Fibroblast of skin of left biceps (primary cell): ENCODE measurements around the gene FNIP2.
"Not testable (repeated sequence)": the region's sequence is repeated elsewhere in the genome, so short reads cannot be mapped to it uniquely, and the experiment has no call there.

Experiments used
- DNase-seq, 2 experiments: peaks; one replicate each; pipeline ENCODE4 v3.0.0-alpha.2; 2013; ENCODE audit warnings: low read depth in 2 of 2

The FNIP2 gene

DNA sequence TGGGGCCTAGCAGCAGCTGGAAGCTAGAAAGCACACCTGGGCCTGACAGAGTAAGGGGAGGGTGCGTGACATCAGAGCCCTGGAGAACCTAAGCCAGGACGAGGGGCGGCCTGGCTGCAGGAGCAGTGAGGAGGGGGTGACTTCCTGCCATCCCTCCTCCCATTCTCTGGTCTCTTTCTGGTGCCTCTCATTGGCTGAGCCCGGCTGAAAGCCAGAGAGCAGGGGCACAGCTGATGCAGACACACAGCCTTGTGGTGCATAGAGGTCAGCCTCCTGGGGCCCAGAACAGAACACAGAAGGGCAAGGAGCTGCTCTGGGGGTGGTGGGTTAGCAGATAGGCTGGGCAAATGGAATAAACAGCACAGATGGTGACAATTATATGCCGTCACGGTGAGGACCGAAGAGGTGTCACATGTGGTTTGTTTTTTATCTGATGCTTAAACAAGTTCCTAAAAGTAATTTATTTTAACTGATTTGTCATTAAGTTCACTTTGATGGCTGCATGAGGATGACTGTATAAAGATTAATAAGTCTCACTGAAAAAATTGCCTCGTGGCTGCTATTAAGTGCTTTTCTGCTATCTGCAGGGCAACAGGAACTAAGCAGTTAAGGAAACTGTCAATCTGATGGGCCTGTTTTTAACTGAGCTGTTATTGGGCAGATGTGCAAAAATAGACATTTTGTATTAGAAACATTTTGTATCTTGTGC, 102.0 kb downstream of the FNIP2 start:
- no peak for DNase-seq

DNA sequence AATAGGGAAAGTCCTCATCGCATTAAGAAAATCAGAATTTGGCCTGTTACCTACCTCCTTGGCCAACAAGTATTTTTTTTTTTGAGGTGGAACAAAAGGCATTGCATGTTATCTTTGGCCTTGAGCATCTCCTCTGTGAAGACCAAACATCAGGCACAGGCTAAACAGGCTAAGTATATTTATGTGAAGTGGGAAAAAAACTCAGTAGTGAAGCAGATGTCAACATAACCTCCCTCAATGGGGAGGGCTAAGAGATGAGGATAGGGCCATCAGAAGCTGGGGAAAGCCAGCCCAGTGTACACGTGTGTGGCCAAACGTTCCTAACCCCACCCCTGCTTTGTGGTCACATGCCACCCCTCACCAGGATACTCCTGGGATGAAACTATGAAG, 102.5 kb downstream of the FNIP2 start:
- no peak for DNase-seq

DNA sequence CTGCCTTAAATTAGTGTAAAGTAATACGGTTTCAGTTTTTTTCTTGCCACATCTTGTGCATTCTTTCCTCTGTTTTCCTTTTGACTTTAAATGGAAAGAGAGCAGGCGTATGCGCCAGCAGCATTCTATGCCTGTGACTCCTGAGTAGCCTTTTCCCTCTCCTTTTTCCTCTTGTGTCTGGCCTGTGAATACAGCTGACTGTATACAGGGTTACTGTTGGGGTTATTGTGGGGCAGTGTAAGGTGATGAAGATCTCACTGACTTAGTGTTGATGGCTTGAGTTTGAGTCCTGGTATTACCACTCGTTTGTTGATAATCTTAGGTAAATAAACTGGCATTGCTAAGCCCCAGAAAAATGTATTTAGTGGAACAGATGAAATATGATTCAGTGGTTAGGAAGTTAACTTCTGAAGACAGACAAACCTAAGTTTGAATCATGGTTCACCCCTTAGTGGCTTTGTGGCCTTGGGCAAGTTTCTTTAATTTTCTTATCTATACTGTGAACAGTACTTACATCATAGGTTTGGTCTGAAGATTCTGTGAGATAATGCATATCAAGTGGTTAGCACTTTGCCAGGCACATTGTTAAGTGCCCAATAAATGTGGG, 105.1 kb downstream of the FNIP2 start:
- peak; percentile 59 to 62 for DNase-seq

- DNase-seq = no peak
These were observed 106.2 kb downstream of the FNIP2 start for GRCh38 chr4:158875026-158875425.

DNA sequence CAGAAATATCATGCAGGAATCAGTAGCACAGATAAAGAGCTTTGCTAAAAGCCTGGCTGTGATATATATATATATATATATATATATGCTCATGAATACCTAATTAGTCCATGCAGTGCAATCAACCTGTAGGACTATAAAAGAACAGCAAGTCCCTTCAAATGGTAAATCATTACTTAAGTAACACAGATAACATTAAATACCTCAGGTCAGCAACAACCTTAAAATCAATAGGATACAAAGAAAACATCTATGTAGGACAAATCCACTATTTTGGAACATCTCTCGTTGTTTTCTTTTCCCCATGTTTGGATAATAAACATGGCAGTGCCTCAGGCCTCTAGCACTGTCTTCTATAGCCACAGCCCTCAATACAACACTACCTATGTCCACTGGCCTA, 106.6 kb downstream of the FNIP2 start:
- no peak for DNase-seq

DNA sequence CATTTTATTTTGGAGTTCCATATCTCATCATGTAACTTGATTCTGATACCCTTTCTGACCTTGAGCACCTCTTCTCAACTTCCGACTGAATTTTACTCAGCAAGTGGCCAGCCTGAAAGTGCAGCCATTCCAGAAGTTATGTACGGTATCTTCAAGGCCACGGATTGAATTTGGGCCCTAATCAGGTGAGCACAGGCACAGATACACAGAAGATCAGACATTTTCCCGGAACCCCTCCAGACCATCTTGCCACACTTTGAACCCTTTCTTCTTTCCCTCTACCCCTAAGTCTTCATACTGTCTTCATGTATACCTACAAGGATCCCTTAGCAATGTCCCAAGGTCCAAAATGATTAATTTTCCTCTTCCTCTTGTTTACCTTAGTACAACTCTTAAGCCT, 108.2 kb downstream of the FNIP2 start:
- DNase-seq = no peak

GRCh38 chr4:158882142-158882541, 113.3 kb downstream of the FNIP2 start:
- DNase-seq = not testable (repeated sequence)

- no peak for DNase-seq
These were observed 115.5 kb downstream of the FNIP2 start for GRCh38 chr4:158884280-158884679.

- DNase-seq = no peak
These were observed 116.7 kb downstream of the FNIP2 start for GRCh38 chr4:158885564-158885963.

DNA sequence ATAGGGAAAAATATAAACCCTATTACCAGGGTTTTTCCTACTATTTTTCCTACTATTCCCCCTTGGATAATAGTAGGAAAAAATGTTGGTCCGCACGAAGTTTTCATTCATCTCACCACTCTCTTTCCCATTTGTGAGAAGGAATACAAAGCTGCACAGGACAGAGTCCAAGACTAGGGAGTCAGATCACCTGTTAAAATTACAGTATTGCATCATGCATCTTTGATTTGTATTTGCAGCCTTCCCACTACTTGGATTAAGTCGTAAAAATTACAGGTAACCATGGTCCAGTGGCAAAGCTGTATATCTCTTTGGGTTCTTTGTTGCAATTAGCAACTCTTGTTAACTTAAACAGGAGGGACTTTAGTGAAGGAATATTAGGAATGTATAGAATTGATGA, 121.5 kb downstream of the FNIP2 start:
- DNase-seq = no peak

- no peak for DNase-seq
These were observed 122.4 kb downstream of the FNIP2 start for GRCh38 chr4:158891256-158891655.

DNA sequence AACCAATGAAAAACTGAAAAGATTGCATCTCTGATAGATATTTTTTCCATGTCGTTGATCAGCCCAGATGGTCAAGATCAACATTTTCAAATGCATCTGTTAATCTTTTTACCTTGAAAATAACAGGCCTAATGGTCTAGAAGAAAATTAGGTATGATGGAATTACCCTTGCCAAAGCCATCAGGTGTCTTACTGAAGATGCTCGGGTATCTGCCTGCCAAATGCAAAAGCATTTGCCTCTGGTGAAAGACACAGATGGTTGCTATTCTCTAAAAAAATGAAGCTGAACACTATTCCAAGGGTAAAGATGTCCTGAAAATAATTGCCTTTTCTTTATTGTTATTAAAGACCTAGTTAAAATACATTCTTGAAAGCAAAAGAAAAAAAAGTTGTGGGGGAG, 126.0 kb downstream of the FNIP2 start:
- no peak for DNase-seq

DNA sequence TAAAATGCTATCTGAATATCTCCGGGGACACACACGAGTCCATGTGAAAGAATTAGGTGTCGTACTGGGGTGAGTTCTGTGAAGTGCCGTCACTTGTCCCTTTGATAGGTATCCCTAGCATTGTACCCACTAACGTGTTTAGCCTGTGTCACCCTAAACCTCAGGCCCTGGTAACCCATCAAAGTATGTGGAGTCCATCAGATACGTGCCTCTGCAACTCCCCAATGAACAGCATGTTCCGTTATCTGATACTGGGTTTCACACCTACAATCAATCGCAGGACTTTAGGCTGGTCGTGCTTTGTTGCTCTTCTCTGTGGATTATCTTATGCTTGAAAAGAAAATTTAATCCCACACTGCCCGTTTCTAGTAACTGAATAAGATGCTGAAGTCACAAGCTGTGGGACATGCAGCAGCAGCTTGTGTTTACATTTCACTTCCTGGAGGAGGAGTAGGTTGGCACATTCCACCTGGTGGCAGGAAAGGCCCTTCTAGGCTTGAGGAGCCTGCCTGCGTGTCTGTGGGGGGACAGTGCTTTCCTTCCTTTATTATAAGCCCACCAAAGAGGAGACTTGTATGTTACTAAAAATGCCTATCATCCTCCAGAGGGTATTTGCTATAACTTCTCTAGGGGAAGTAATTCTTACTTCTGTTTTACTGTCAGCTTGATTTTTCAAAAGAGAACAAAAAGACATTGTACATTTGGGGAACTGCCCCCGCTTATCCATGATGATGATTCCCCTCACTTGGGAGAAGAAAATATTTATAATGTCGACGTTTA, 127.2 kb downstream of the FNIP2 start:
- DNase-seq = no peak

DNA sequence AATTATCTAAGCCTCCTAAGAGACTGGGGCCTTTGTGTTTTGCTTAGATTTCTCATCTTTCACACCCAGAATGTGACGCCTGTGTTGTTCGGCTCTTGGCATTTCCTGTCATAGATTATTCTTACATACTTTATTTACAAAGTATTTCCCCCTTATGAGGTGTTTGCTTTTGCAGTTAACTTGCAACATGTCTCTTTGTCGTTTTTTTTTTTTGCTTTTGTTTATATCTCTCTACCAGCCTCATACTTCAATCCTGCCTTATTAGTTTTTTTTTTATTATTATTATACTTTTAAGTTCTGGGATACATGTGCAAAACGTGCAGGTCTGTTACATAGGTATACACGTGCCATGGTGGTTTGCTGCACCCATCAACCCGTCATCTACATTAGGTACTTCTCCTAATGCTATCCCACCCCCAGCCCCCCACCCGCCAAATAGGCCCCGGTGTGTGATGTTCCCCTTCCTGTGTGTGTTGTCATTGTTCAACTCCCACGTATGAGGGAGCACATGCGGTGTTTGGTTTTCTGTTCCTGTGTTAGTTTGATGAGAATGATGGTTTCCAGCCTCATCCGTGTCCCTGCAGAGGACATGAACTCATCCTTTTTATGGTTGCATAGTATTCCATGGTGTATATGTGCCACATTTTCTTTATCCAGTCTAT, 127.9 kb downstream of the FNIP2 start:
- DNase-seq = not testable (repeated sequence)

- DNase-seq = not testable (repeated sequence)
These were observed 131.6 kb downstream of the FNIP2 start for GRCh38 chr4:158900408-158900807.

DNA sequence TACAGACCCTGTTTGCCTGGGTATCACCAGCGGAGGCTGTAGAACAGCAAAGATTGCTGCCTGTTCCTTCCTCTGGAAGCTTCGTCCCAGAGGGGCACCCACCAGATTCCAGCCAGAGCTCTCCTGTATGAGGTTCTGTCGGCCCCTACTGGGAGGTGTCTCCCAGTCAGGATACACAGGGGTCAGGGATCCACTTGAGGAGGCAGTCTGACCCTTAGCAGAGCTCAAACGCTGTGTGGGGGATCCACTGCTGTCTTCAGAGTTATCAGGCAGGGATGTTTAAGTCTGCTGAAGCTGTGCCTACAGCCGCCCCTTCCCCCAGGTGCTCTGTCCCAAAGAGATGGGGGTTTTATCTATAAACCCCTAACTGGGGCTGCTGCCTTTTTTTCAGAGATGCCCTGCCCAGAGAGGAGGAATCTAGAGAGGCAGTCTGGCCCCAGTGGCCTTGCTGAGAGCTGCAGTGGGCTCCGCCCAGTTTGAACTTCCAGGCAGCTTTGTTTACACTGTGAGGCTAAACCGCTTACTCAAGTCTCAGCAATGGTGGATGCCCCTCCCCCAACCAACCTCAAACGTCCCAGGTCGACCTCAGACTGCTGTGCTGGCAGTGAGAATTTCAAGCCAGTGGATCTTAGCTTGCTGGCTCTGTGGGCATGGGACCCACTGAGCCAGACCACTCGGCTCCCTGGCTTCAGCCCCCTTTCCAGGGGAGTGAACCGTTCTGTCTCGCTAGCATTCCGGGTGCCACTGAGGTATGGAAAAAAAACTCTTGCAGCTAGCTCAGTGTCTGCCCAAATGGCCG, 133.7 kb downstream of the FNIP2 start:
- not testable (repeated sequence) for DNase-seq

GRCh38 chr4:158903079-158903456, 134.2 kb downstream of the FNIP2 start:
- no peak for DNase-seq

DNA sequence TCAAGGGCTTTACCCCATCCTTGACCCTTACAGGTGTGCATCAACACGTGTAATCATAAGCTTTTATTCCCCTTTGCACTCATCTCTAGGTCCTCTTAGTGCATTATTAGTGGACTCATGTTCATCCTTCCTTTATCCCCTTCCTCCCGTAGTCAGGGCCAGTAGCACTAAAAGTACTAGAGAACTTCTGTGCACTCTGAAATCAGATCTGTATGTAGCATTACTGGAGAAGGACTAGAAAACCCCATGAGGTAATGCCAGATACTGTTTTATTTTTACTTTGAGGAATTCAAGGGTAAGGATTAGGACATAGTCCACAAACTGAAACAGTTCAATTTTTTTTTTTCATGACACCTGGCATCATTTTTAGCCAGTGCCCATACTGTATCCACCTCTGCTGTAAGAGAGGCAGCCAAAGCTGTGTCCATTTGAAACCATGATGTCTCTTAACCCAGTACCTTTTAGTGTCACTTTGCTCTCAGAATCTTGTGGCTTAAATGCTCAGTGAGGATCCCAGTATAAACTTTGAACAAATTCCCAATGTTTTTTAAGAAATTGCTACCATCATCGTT, 134.7 kb downstream of the FNIP2 start:
- no peak for DNase-seq

DNA sequence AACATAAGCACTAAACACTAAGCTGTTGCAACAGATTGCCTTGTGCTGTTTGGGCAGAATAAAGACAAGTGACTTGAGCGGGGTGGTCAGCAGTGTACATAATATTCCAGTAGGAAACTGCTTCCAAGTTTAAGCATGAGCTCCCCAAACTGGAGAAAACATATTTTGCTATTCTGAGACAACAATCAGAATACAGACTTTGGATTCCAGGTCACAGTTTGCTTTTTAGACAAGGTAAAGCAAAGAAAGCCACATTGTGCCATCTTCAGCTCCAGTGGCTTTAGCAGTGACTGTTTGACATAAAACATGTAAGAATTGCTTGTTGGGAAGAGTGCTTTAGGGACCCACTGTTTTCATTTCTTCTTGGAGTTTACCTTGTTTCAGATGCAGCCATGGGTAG, 136.0 kb downstream of the FNIP2 start:
- DNase-seq = no peak

DNA sequence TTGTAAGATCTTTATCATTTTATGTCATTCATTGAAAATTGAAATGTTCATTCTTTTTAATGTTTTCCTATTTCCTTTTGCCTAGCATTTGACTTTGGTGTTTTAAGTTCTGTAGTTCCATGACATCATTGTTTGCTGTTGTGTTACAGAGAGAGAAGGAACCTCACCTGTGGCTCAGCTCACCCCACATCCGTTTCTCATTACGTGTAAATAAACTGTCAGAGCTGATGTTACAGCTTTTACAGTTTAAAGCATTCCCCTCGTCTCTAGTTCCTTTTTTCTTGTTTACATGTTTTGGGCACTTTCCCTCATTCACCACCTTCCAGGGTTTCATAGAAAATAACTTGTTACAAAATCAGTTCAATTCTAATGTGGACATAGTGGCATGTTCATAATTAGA, 137.2 kb downstream of the FNIP2 start:
- DNase-seq = no peak

DNA sequence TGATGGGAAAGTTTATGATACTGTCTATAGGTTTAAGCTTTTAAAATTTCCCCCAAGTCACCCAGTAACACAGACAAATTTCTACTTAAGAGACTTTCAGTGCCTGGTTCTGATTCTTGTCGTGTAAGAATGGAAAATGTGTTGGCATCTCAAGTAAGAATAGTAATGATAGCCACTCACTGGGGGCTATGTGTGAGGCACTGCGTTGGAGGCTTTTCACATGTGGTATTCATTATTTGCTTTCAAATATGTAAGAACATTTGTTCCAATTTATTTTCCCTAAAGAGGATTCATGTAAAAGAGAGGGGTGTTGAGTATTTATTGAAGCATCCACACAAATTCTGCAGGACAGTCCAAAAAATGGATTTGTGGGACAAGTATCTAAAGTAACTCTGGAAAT, 143.6 kb downstream of the FNIP2 start:
- peak; percentile 16 to 38 for DNase-seq
